Keratinocyte (primary cell): ENCODE measurements around the gene FAM107B. TPM values are rescaled to one million over a fixed set of nuclear protein-coding genes. Genes with fewer than 3 reads are reported as not detected.

Source experiments
- DNase-seq: peaks from one replicate; pipeline ENCODE4 v3.0.0-alpha.2; 2011; ENCODE audit warnings: low read depth, missing footprints, low spot score
- FAIRE-seq: peaks from 2 replicates; lab custom pipeline; 2011; peaks lifted over from hg19 to GRCh38; lab: Jason Lieb, UNC
- H2AFZ ChIP-seq: 2 replicates; pipeline ENCODE4 v1.6.0; 2012; ENCODE audit warnings: low read length, control low read depth, inconsistent platforms; ENCODE audit not compliant: control insufficient read depth
- H3K27ac ChIP-seq: 2 replicates; pipeline ENCODE4 v1.5.1; 2011; ENCODE audit warnings: low read length; ENCODE audit not compliant: control insufficient read depth, insufficient read depth
- H3K27me3 ChIP-seq: 3 replicates; pipeline ENCODE4 v1.6.0; 2011; ENCODE audit warnings: low read length; ENCODE audit not compliant: control insufficient read depth, insufficient read depth; ENCODE audit errors: extremely low read depth
- H3K36me3 ChIP-seq, 2 experiments: 2 replicates in 1 of 2; 3 replicates in 1 of 2; pipeline ENCODE4 v1.5.1; 2011; ENCODE audit warnings: low read length in 2 of 2, mild to moderate bottlenecking in 1 of 2; ENCODE audit not compliant: control insufficient read depth in 2 of 2, insufficient read depth in 2 of 2; ENCODE audit errors: extremely low read depth in 1 of 2
- H3K4me1 ChIP-seq: 3 replicates; pipeline ENCODE4 v1.5.1; 2011; ENCODE audit warnings: low read length; ENCODE audit not compliant: control insufficient read depth, insufficient read depth; ENCODE audit errors: extremely low read depth
- H3K4me2 ChIP-seq: 3 replicates; pipeline ENCODE4 v1.6.0; 2011; ENCODE audit warnings: low read depth, low read length; ENCODE audit not compliant: control insufficient read depth, insufficient read depth; ENCODE audit errors: extremely low read depth
- H3K4me3 ChIP-seq, 3 experiments: fragments of 200-600 bp in 1 of 3; sonication (generic) in 1 of 3; 2 replicates in 2 of 3; 3 replicates in 1 of 3; pipeline ENCODE4 v1.5.1; 2011 to 2016; ENCODE audit warnings: low read length in 3 of 3, mild to moderate bottlenecking in 3 of 3, control low read depth in 2 of 3, inconsistent platforms in 1 of 3, low read depth in 1 of 3, mixed read lengths in 1 of 3, mixed run types in 1 of 3, moderate library complexity in 1 of 3; ENCODE audit not compliant: control insufficient read depth in 2 of 3, insufficient read depth in 2 of 3; ENCODE audit errors: extremely low read depth in 1 of 3
- H3K79me2 ChIP-seq: 2 replicates; pipeline ENCODE4 v1.6.0; 2012; ENCODE audit warnings: low read length; ENCODE audit not compliant: control insufficient read depth, insufficient read depth
- H3K9ac ChIP-seq: 3 replicates; pipeline ENCODE4 v1.6.0; 2011; ENCODE audit warnings: low read length; ENCODE audit not compliant: control insufficient read depth, insufficient read depth; ENCODE audit errors: extremely low read depth
- H3K9me1 ChIP-seq: 3 replicates; pipeline ENCODE4 v1.6.0; 2011; ENCODE audit warnings: low read length; ENCODE audit not compliant: control insufficient read depth, insufficient read depth; ENCODE audit errors: extremely low read depth
- H3K9me3 ChIP-seq: 2 replicates; pipeline ENCODE4 v1.5.1; 2012; ENCODE audit warnings: low read depth, low read length; ENCODE audit not compliant: control insufficient read depth
- H4K20me1 ChIP-seq: 3 replicates; pipeline ENCODE4 v1.6.0; 2011; ENCODE audit warnings: low read length; ENCODE audit not compliant: control insufficient read depth, insufficient read depth; ENCODE audit errors: extremely low read depth
- EZH2 ChIP-seq: IDR thresholded peaks from one replicate; pipeline ENCODE4 v1.6.1; 2012; ENCODE audit warnings: inconsistent platforms, mild to moderate bottlenecking, low read length, moderate library complexity
- dilution Hi-C: fragments of 300-500 bp; cut with MboI; formaldehyde crosslinking; loops from one replicate; pipeline ENCODE4 v1.7.0; 2020; ENCODE audit warnings: low sequenced_read_pairs; ENCODE audit not compliant: extremely low pct_ligation_motif_present
- polyA plus RNA-seq, 5 experiments: library from polyadenylated mRNA; depleted of rRNA in 3 of 5; stranded (reverse) in 3 of 5; stranded (forward) in 1 of 5; unstranded in 1 of 5; fragments of >200 nt; gene quantifications; 1 replicate in 1 of 5; 2 replicates in 3 of 5; 3 replicates in 1 of 5; pipeline versions ENCODE4 v1.2.1 to v1.2.3, GENCODE V29; 2011 to 2012; ENCODE audit warnings: missing spikeins in 2 of 5, low read depth in 1 of 5, low replicate concordance in 1 of 5
- TF ChIP-seq, protein P1 (sequence below), 3 experiments: IDR thresholded peaks in 1 of 3; conservative IDR thresholded peaks in 1 of 3; optimal IDR thresholded peaks in 1 of 3; 2 replicates in 2 of 3; 3 replicates in 1 of 3; pipeline versions ENCODE3 to v1.5.1; 2011; ENCODE audit warnings: low read length in 3 of 3, mild to moderate bottlenecking in 3 of 3, moderate library complexity in 2 of 3, control low read depth in 1 of 3, inconsistent platforms in 1 of 3; ENCODE audit not compliant: insufficient read depth in 2 of 3; ENCODE audit errors: extremely low read depth in 1 of 3

The FAM107B gene
- polyA plus RNA-seq, 1 donor (not counting 4 experiments of a cell fraction or from before 2014, with no cell fraction given): 8.7 TPM

DNA sequence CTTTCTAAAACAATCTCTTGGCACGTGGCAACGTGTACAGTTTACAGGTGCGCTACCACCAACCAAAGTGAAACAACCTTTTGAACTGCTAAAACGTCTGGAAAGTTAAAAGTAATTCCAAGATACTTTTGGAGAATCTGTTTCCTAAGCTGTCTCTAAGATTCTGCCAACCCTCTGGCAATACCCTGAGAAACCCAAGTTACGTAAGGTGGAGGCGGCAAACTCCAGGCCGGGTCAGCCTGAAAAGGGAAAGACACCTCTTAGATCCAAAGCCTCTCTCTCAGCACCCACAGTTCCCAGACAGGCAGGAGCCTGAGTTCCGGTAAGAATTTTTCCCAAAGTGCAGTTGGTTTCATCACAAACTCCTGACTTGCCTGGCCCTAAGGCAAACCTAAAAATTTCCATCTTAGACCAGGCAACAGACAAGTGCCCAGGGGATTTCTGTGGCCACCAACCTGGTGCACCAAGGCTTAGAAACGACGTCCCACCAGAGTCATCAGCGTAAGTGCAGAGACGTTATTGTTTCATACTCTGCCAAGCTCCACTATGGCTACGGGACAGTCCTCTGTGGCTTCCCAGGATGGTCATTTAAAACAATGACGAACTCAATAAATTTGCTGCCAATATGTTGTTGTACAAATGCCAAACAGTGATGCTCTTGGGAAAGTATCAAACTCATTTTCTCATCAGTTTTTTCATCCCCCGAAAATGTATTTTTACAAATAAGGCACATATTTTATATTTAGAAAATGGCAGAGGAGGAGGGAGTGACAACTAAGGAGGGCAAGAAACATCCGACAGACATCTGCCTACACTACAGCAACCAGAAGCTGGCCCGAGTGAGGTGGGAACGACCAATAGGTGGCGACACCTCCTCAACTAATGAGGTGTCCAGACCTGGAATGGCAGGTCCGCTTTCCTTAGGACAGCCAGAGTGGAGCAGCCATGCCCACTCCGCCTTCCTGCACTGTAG lies 238.2 kb downstream of the FAM107B start:
- Histone ChIP-seq H3K4me3 (no peak overlapping the region), H3K27me3 (no peaks in the 10 kb centered on the region), H3K36me3 (peaks cover 0 to 3% of the 10 kb centered on the region in 2 experiments), H3K4me2 (no peak overlapping the region), H3K9me1 (no peaks in the 10 kb centered on the region), H2AFZ (no peak overlapping the region), H4K20me1 (peaks cover 2% of the 10 kb centered on the region), H3K9me3 (no peaks in the 10 kb centered on the region), H3K79me2 (no peaks in the 10 kb centered on the region), H3K9ac (no peak overlapping the region), H3K4me1 (peaks cover 10% of the 10 kb centered on the region), H3K27ac (no peak overlapping the region)
- TF ChIP-seq, protein P1, sequence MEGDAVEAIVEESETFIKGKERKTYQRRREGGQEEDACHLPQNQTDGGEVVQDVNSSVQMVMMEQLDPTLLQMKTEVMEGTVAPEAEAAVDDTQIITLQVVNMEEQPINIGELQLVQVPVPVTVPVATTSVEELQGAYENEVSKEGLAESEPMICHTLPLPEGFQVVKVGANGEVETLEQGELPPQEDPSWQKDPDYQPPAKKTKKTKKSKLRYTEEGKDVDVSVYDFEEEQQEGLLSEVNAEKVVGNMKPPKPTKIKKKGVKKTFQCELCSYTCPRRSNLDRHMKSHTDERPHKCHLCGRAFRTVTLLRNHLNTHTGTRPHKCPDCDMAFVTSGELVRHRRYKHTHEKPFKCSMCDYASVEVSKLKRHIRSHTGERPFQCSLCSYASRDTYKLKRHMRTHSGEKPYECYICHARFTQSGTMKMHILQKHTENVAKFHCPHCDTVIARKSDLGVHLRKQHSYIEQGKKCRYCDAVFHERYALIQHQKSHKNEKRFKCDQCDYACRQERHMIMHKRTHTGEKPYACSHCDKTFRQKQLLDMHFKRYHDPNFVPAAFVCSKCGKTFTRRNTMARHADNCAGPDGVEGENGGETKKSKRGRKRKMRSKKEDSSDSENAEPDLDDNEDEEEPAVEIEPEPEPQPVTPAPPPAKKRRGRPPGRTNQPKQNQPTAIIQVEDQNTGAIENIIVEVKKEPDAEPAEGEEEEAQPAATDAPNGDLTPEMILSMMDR (optimal IDR thresholded peaks at IDR 0.05 in 1 of 3, IDR thresholded peaks at IDR 0.05 in 1 of 3, conservative IDR thresholded peaks at IDR 0.05 in 1 of 3; ENCODE audit: extremely low read depth in 1 of 3, insufficient read depth in 2 of 3, low read length in 3 of 3): peak; percentile 80 to 98 (median 86)
- TF ChIP-seq EZH2: no peak
- dilution Hi-C loops: no loop called here
- DNase-seq (no peak), FAIRE-seq (peak; percentile 86)

DNA sequence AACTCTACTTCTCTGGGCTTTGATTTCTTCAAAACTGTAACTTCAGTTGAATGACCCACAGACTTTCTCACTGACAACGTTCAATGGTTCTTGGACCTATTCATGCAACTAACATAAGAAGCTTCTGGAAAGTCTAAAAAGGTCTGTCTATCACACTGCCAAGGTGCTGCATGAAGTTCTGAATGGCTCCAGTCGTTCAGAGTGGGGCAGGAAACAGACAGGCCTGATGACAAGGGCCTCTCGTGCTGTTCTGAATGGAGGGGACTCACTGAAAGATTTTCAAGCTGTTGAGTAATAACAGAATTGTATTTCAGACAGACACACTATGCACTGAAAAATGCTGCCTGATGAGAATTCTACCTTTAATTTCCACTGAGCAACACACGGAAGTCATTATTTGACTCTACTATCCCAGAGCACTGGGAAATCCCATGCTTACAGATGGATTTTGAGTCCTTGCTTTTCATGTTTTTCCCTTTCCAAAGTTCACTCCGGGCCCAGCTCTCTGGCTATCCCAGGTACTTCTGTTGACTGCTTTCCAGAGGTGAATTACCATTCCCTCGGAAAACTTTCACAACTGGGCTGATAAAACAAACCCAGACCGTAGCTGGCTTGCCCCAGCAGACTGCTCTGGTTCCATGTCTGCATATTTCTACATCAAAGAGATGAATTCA lies 239.1 kb downstream of the FAM107B start:
- H3K27ac ChIP-seq: no peak overlapping the region
- no peaks in the 10 kb centered on the region for H3K27me3 ChIP-seq
- peaks cover 10% of the 10 kb centered on the region for H3K4me1 ChIP-seq
- dilution Hi-C loops: no loop called here
- TF ChIP-seq, protein P1 (optimal IDR thresholded peaks at IDR 0.05 in 1 of 3, IDR thresholded peaks at IDR 0.05 in 1 of 3, conservative IDR thresholded peaks at IDR 0.05 in 1 of 3; ENCODE audit: extremely low read depth in 1 of 3, insufficient read depth in 2 of 3, low read length in 3 of 3): no peak
- TF ChIP-seq EZH2: no peak
- no peak overlapping the region for H3K4me3 ChIP-seq
- H3K36me3 ChIP-seq: peaks cover 0 to 3% of the 10 kb centered on the region in 2 experiments
- no peak overlapping the region for H3K9ac ChIP-seq
- no peaks in the 10 kb centered on the region for H3K9me1 ChIP-seq
- no peaks in the 10 kb centered on the region for H3K79me2 ChIP-seq
- no peak for DNase-seq
- no peak overlapping the region for H2AFZ ChIP-seq
- no peaks in the 10 kb centered on the region for H3K9me3 ChIP-seq
- no peak overlapping the region for H3K4me2 ChIP-seq
- FAIRE-seq: no peak
- H4K20me1 ChIP-seq: peaks cover 2% of the 10 kb centered on the region
